Measurements from ENCODE around the gene GRK5.
"Not testable (repeated sequence)": the region's sequence is repeated elsewhere in the genome, so short reads cannot be mapped to it uniquely, and the experiment has no call there.

GRK5 gene

GRCh38 chr10:119426699-119427098 lies 219.3 kb downstream of the GRK5 start:
- in situ Hi-C loops (cut with MboI; ENCODE audit: low sequenced_read_pairs), result no loop called here

- in situ Hi-C loops (cut with MboI; ENCODE audit: low sequenced_read_pairs), result no loop called here
These were observed 220.0 kb downstream of the GRK5 start for GRCh38 chr10:119427263-119427864.

DNA sequence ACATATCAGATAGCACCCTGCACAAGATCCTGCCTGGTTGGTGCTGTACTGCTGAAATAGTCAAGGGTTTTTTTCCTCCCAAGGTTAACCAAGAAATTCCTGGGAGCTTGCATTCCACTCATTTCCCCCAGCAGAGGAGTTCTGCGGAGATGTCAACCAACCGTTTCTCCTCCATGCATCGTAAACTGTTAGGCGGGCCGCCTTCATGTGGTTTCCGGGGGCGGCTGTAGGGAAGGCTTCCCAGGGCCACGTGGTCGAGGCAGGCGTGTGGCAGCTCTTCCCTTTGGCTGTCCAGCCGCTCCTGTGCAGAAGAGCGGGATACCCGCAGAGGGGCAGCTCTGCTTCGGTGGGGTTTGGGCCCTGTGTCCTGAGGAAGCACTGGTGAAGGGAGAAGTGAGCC lies 221.4 kb downstream of the GRK5 start:
- in situ Hi-C loops (cut with MboI; ENCODE audit: low sequenced_read_pairs), result no loop called here

GRCh38 chr10:119429771-119430170 lies 222.4 kb downstream of the GRK5 start:
- in situ Hi-C loops (cut with MboI; ENCODE audit: low sequenced_read_pairs), result no loop called here

DNA sequence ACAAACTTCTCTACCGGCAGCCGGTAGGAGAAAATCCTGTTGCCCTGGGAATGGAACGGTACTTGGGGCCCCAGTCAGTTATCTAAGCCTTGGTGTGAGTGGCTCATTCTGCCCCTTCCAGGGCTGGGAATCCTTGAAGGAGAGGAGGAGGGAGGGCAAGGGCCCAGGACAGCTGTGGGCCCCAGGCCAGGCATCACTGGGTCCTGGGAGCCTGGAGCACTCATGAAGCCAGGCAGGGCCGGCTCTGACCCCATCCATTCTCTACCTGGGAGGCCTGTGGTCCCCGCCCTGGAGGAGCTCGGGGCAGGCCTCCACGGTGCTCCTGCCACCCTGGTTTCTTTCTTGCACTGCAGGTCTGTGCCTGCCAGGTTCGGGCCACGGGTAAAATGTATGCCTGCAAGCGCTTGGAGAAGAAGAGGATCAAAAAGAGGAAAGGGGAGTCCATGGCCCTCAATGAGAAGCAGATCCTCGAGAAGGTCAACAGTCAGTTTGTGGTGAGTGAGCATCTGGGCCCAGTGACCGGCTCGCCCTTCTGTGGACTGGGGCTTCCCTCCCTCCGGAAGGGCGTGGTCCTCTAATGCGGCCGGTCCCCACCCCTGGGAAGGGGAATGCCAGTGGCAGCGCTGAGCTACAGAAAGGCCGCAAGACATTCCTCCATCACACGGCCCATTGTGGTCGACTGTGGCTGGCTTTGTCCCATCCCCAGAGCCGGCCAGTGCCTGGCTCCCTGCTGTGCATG lies 223.8 kb downstream of the GRK5 start:
- in situ Hi-C loops (cut with MboI; ENCODE audit: low sequenced_read_pairs), result no loop called here

- in situ Hi-C loops (cut with MboI; ENCODE audit: low sequenced_read_pairs), result no loop called here
These were observed 224.4 kb downstream of the GRK5 start for GRCh38 chr10:119431773-119432135.

GRCh38 chr10:119434942-119435341 lies 227.6 kb downstream of the GRK5 start:
- in situ Hi-C loops (cut with MboI; ENCODE audit: low sequenced_read_pairs), result not testable (repeated sequence)

GRCh38 chr10:119438717-119439116 lies 231.3 kb downstream of the GRK5 start:
- in situ Hi-C loops (cut with MboI; ENCODE audit: low sequenced_read_pairs), result no loop called here

DNA sequence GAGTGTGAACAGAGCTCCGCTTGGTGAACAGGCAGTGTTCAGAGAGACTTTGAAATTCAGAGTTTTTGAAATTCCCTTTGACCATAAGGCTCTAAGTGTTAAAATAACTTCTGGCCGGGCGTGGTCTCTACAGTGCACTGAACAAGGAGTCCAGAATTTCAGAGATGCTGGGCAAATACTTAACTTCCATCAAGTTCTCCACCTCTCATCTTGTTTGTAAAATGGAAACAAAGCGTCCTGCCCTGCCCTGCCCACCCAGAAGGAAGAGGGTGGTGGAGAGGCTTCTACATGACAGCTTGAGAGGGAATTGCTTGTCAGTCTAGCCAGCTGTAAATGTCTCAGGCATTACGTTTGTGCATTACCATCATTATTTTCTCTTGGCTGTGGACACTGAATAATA lies 232.6 kb downstream of the GRK5 start:
- in situ Hi-C loops (cut with MboI; ENCODE audit: low sequenced_read_pairs), result no loop called here

- in situ Hi-C loops (cut with MboI; ENCODE audit: low sequenced_read_pairs), result no loop called here
These were observed 233.9 kb downstream of the GRK5 start for GRCh38 chr10:119441151-119441821.

- in situ Hi-C loops (cut with MboI; ENCODE audit: low sequenced_read_pairs), result no loop called here
These were observed 234.8 kb downstream of the GRK5 start for GRCh38 chr10:119441921-119442757.

- in situ Hi-C loops (cut with MboI; ENCODE audit: low sequenced_read_pairs), result no loop called here
These were observed 235.3 kb downstream of the GRK5 start for GRCh38 chr10:119442758-119443060.

- in situ Hi-C loops (cut with MboI; ENCODE audit: low sequenced_read_pairs), result no loop called here
These were observed 236.1 kb downstream of the GRK5 start for GRCh38 chr10:119443441-119443840.

DNA sequence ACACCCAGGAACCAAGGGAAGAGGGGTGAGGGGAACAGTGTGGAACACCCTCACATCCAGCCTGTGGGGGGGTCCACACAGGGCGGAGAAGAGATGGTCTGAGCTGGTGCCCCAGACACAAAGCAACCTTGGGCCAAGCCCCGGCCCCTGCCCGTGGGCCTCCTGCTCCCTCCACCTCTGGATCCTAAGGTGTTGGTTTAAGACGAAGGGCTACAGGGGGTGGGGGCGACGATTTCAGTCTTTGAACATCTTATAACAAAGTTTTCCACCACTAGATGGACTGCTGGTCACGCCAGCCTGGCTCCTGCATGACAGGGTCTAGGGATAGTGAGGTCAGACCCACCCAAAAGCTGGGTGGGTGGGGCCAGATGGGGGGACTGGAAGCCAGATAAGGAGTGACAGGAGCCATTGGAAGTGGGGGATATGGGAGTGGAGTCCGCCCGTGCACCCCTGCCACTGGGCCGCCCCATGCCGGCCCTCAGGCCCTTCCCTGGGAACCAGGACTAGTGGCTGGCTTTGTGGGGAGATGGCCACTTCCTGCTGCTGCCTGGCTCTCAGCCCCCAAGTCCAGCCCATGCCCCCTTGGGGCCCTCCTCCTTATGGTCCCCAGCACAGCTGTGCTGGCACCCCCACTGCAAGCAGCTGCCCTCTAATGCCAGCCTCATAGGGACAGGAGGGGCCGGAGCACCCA lies 236.7 kb downstream of the GRK5 start:
- in situ Hi-C loops (cut with MboI; ENCODE audit: low sequenced_read_pairs), result no loop called here

DNA sequence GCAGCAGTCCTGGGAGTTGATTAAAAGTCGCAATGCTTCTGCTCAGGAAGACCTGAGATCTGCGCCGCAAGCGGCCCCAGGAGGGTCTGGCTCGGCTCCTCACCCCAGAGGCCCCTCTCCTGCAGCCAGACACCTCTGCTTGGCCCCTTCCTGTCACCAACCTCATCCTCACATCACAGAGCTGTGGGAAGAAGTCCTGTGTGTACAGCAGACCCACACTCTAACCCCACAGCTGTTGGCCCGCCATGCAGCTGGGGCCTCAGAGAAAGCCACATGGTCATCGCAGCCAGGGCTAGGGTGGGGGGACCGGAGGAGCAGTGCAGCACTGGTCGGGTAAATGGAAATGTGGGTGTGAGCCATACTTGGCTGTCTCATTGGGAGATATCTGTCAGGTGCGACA lies 237.5 kb downstream of the GRK5 start:
- in situ Hi-C loops (cut with MboI; ENCODE audit: low sequenced_read_pairs), result no loop called here

DNA sequence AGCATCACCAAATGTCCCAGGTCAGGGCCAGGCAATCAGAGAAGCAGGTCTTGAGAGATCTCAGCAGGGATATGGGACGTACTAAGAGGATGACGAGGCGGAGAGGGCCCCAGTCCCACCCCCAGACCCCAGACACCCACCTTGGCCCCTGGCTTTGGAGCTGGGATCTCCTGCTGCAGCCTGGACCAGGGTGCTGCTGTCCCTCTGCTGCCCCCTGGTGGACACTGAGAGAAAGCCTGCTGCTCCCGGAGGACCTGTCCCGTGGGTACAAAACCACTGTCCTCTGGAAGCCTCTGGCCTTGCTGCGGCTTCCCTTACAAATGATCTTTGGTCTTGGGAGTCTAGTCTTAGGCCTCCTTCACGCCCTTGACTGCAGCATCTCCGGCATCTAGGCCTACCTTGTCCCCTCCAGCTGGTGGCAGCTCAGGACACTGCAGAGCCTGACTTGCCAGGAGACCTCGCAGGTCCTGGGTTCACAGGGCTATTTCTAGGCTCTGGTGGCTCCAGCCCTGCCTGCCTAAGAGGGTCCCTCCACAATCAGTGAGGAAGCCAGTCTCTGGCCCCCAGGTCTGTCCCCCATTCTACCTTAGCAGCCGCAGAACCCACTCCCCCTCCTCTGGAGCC lies 238.1 kb downstream of the GRK5 start:
- in situ Hi-C loops (cut with MboI; ENCODE audit: low sequenced_read_pairs), result no loop called here

DNA sequence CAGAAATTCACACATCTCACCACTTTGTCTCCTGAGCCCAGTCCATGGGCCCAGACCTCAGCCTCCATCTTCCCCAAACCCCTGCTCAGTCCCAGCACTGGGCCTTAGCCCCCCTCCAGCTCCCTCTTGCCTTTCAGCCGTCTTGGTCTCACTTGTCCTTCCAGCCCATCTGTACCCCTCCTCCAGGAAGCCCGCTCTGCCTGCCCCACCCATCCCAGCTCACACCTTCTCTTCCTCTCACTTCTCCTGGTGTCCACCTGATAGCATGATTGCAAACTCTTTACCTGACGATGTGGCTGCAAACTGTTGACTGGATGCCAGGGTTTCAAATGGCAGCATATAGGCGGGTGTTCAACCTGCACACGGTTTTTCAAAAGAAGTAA lies 238.6 kb downstream of the GRK5 start:
- in situ Hi-C loops (cut with MboI; ENCODE audit: low sequenced_read_pairs), result no loop called here

GRCh38 chr10:119446441-119447277 lies 239.3 kb downstream of the GRK5 start:
- in situ Hi-C loops (cut with MboI; ENCODE audit: low sequenced_read_pairs), result no loop called here

- in situ Hi-C loops (cut with MboI; ENCODE audit: low sequenced_read_pairs), result no loop called here
These were observed 240.1 kb downstream of the GRK5 start for GRCh38 chr10:119447421-119447820.

Data from HL-60/S4 treated with retinoic acid at 250 ng/mL for 4 days and 3 days (cell line).